Adrenal gland (tissue), 5 donors: ENCODE results near the gene EFCAB12.

ENCODE experiments used
- CTCF ChIP-seq, 6 experiments: fragments of 450-650 bp in 4 of 6; fragments of 200-600 bp in 2 of 6; sonication (generic) in 1 of 6; IDR thresholded peaks; 1 replicate in 5 of 6; 2 replicates in 1 of 6; pipeline versions ENCODE4 v1.5.1 to v1.8.0; 2016 to 2021; ENCODE audit warnings: antibody characterized with exemption in 6 of 6, mild to moderate bottlenecking in 2 of 6, moderate library complexity in 1 of 6
- POLR2A ChIP-seq, 2 donors: fragments of 450-650 bp; IDR thresholded peaks; one replicate each; pipeline ENCODE4 v1.6.1; 2017; ENCODE audit warnings: antibody characterized with exemption in 2 of 2, mild to moderate bottlenecking in 2 of 2, moderate library complexity in 1 of 2
- donor health status: DM: no; HTN: no; CAD: no.

DNA sequence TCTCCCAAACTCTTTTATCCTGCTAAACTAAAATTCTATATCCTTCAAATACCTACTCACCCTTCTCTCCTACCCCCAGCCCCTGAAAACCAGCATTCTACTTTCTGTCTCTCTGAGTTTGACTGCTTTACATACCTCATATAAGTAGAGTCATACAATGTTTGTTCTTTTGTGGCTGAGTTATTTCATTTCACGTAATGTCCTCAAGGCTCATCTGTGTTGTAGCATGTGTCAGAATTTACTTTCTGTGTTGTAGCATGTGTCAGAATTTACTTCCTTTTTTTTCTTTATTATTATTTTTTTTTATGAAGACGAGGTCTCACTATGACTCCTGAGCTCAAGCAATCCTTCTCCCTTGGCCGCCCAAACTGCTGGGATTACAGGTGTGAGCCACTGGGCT lies 31.7 kb upstream of the EFCAB12 start:
- TF ChIP-seq CTCF (IDR thresholded peaks at IDR 0.05) (no peak), POLR2A (IDR thresholded peaks at IDR 0.05) (no peak)
